Transverse colon (tissue), 4 donors: ENCODE results near the gene RABGAP1L. TPM values are rescaled to one million over a fixed set of nuclear protein-coding genes. Genes with fewer than 3 reads are reported as not detected.
"Not testable (repeated sequence)": the region's sequence is repeated elsewhere in the genome, so short reads cannot be mapped to it uniquely, and the experiment has no call there.

Source experiments
- DNase-seq: peaks from one replicate; pipeline ENCODE4 v3.0.0-alpha.2; 2019
- H3K27ac ChIP-seq, 4 donors: fragments of 200-600 bp; sonication (generic); 2 replicates each; pipeline ENCODE4 v1.5.1; 2016 to 2018; ENCODE audit warnings: inconsistent platforms in 4 of 4
- H3K27me3 ChIP-seq: fragments of 200-600 bp; sonication (generic); 2 replicates; pipeline ENCODE4 v1.5.1; 2017; ENCODE audit warnings: inconsistent platforms
- H3K36me3 ChIP-seq, 4 donors: fragments of 200-600 bp; sonication (generic); 2 replicates each; pipeline ENCODE4 v1.5.1; 2017 to 2019; ENCODE audit warnings: inconsistent platforms in 4 of 4
- H3K4me1 ChIP-seq, 4 donors: fragments of 200-600 bp; sonication (generic); 2 replicates each; pipeline ENCODE4 v1.5.1; 2017 to 2020; ENCODE audit warnings: inconsistent platforms in 4 of 4
- H3K4me3 ChIP-seq, 4 donors: fragments of 200-600 bp; sonication (generic); 1 replicate in 1 of 4; 2 replicates in 3 of 4; pipeline versions ENCODE4 v1.5.1 to v1.6.1; 2017 to 2019; ENCODE audit warnings: inconsistent platforms in 4 of 4
- H3K9me3 ChIP-seq, 2 donors: fragments of 200-600 bp; sonication (generic); 2 replicates each; pipeline ENCODE4 v1.5.1; 2017 to 2019; ENCODE audit warnings: inconsistent platforms in 2 of 2
- CTCF ChIP-seq, 5 experiments: fragments of 200-600 bp in 3 of 5; fragments of 450-650 bp in 2 of 5; sonication (generic) in 3 of 5; IDR thresholded peaks; 1 replicate in 2 of 5; 2 replicates in 3 of 5; pipeline ENCODE4 v1.5.1; 2016 to 2017; ENCODE audit warnings: antibody characterized with exemption in 5 of 5, inconsistent platforms in 3 of 5, mild to moderate bottlenecking in 2 of 5, moderate library complexity in 1 of 5
- EP300 ChIP-seq: sonication (generic); formaldehyde crosslinking; IDR thresholded peaks from one replicate; pipeline ENCODE4 v1.6.1; 2017; ENCODE audit warnings: antibody characterized with exemption, low read depth
- POLR2A ChIP-seq: fragments of 450-650 bp; IDR thresholded peaks from one replicate; pipeline ENCODE4 v1.6.1; 2016; ENCODE audit warnings: antibody characterized with exemption, mild to moderate bottlenecking, moderate library complexity
- POLR2AphosphoS5 ChIP-seq, 3 donors: sonication (generic); formaldehyde crosslinking; IDR thresholded peaks; one replicate each; pipeline ENCODE4 v1.6.1; 2016; ENCODE audit warnings: antibody characterized with exemption in 3 of 3
- WGBS, 2 donors: methylation state at CpG; one replicate each; pipeline ENCODE4 v1.1.5; 2018; ENCODE audit warnings: low coverage in 1 of 2; 5-methylcytosine and 5-hydroxymethylcytosine counted together
- in situ Hi-C, 4 donors: fragments of 200-750 bp; cut with MboI; loops; one replicate each; pipeline versions ENCODE4 v1.15.0 to v1.15.1; 2017; ENCODE audit warnings: low sequenced_read_pairs in 3 of 4, low pct_ligation_motif_present in 1 of 4, low pct_unique_long_range_greater_than_20kb in 1 of 4
- intact Hi-C: fragments of 100-400 bp; cut with DNase I; formaldehyde crosslinking; loops from one replicate; pipeline ENCODE4 v1.15.1; 2023; ENCODE audit warnings: low total_unique reads
- total RNA-seq, 4 donors: library from RNA; depleted of rRNA; stranded (reverse); fragments of >200 nt; gene quantifications; one replicate each; pipeline ENCODE4 v1.1.0, GENCODE V29; 2016

Gene RABGAP1L
- total RNA-seq, 4 donors from 2014 or later, result 68.9 to 127 (median 99.9) TPM

- intact Hi-C loops, result no loop called here
- H3K4me3 ChIP-seq, result no peak overlapping the region
- H3K9me3 ChIP-seq, result peaks cover 15 to 19% of the 10 kb centered on the region in 2 donors
- H3K27me3 ChIP-seq, result no peaks in the 10 kb centered on the region
- no peaks in the 10 kb centered on the region for H3K4me1 ChIP-seq
- TF ChIP-seq POLR2A, result no peak
- TF ChIP-seq POLR2AphosphoS5 (IDR thresholded peaks at IDR 0.05), result no peak
- no peak for TF ChIP-seq EP300
- TF ChIP-seq CTCF (IDR thresholded peaks at IDR 0.05), result no peak
- DNase-seq, result no peak
- no peak overlapping the region for H3K27ac ChIP-seq
- in situ Hi-C loops, result no loop called here
- peaks cover 0 to 33% (median 4%) of the 10 kb centered on the region in 4 donors for H3K36me3 ChIP-seq
Observed at GRCh38 chr1:174309490-174309889, 150.2 kb downstream of the RABGAP1L start.

GRCh38 chr1:174314433-174314832 is 155.1 kb downstream of the RABGAP1L start:
- 91 to 92% methylated on average over 4 of the region's 4 CpGs for WGBS, 2 donors
- in situ Hi-C loops, result no loop called here

GRCh38 chr1:174315239-174315638 is 155.9 kb downstream of the RABGAP1L start:
- no peaks in the 10 kb centered on the region for H3K27me3 ChIP-seq
- H3K27ac ChIP-seq, result no peak overlapping the region
- WGBS, 2 donors, result 98 to 100% methylated on average over 2 of the region's 2 CpGs
- no peak for DNase-seq
- H3K4me1 ChIP-seq, result no peaks in the 10 kb centered on the region
- in situ Hi-C loops (no loop called here), intact Hi-C loops (no loop called here)
- H3K9me3 ChIP-seq, result peaks cover 34 to 36% of the 10 kb centered on the region in 2 donors
- peaks cover 0 to 9% (median 0%) of the 10 kb centered on the region in 4 donors for H3K36me3 ChIP-seq
- no peak for TF ChIP-seq POLR2A
- TF ChIP-seq POLR2AphosphoS5 (IDR thresholded peaks at IDR 0.05), result no peak
- no peak for TF ChIP-seq EP300
- TF ChIP-seq CTCF (IDR thresholded peaks at IDR 0.05), result no peak
- H3K4me3 ChIP-seq, result no peak overlapping the region

More at GRCh38 chr1:174314433-174314832, 155.1 kb downstream of the RABGAP1L start:
- H3K27me3 ChIP-seq, result no peaks in the 10 kb centered on the region
- intact Hi-C loops, result no loop called here
- no peaks in the 10 kb centered on the region for H3K4me1 ChIP-seq
- TF ChIP-seq POLR2AphosphoS5 (IDR thresholded peaks at IDR 0.05) (no peak), POLR2A (no peak)
- no peak overlapping the region for H3K4me3 ChIP-seq
- peaks cover 28 to 34% of the 10 kb centered on the region in 2 donors for H3K9me3 ChIP-seq
- no peak for DNase-seq
- H3K27ac ChIP-seq, result no peak overlapping the region
- H3K36me3 ChIP-seq, result peaks cover 0 to 15% (median 0%) of the 10 kb centered on the region in 4 donors

- in situ Hi-C loops, H3K4me3 ChIP-seq, H3K4me1 ChIP-seq, H3K36me3 ChIP-seq, H3K27me3 ChIP-seq, DNase-seq, intact Hi-C loops, H3K27ac ChIP-seq: not testable (repeated sequence)
- peaks cover 18 to 31% of the 10 kb centered on the region in 2 donors for H3K9me3 ChIP-seq
- 97 to 100% methylated on average over 2 to 3 of the region's 3 CpGs for WGBS, 2 donors
Observed at GRCh38 chr1:174320897-174321296, 161.6 kb downstream of the RABGAP1L start.

- no peaks in the 10 kb centered on the region for H3K4me1 ChIP-seq
- H3K4me3 ChIP-seq, result no peak overlapping the region
- no peak for DNase-seq
- 97 to 100% methylated on average over 1 of the region's 1 CpG for WGBS, 2 donors
- no peaks in the 10 kb centered on the region for H3K27me3 ChIP-seq
- peaks cover 0 to 11% (median 5%) of the 10 kb centered on the region in 4 donors for H3K36me3 ChIP-seq
- in situ Hi-C loops (no loop called here), intact Hi-C loops (no loop called here)
- peaks cover 29 to 40% of the 10 kb centered on the region in 2 donors for H3K9me3 ChIP-seq
- TF ChIP-seq EP300 (no peak), POLR2AphosphoS5 (IDR thresholded peaks at IDR 0.05) (no peak), CTCF (IDR thresholded peaks at IDR 0.05) (no peak), POLR2A (no peak)
- H3K27ac ChIP-seq, result no peak overlapping the region
Observed at GRCh38 chr1:174322202-174322862, 163.0 kb downstream of the RABGAP1L start.
